ENCODE results near the gene LRMDA.

LRMDA gene

DNA sequence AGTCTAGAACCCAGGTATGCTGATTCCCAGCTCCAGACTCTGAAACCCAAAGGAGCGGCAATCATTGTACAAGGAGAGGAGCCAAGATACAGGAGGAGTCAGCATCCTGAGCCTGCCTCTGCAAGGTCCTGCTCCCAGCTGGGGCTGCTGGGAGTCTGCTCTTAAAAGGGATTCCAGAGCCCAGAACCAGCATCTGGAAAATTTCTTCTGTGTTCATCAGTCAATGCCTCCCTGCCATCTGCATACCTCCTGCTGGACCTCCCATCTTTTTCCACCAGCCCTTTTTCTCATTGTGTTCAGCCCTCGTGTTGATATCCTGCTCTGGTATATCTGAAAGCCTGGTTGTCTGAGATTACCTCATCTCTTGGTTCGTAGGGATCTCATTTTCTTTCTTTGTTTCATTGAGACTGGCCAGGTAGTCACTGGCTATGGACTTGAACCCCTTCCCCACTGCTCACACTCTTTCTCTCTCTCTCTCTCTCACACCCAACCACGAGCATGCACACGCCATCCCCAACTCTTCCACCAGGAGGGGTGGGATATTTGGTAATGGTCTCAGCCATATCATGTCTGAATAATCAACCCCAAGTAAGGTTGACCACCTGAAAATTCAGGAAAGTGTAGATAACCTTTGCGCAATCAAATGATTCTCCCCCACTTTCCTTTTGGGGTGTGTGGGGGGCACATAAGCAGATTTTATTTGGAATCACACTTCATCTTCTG is 608.8 kb downstream of the LRMDA start:
- WGBS: 96% methylated on average over 4 of the region's 6 CpGs
- peak overlapping the region in 1 of 2 experiments; percentile 24 for H2BK12ac ChIP-seq (ENCODE audit: low read length in 2 of 2)
- no peak overlapping the region for H3K18ac ChIP-seq (ENCODE audit: low read depth in 1 of 2, low read length in 2 of 2)
- no peak overlapping the region for H2AFZ ChIP-seq (ENCODE audit: low read depth, low read length)
- no peak for DNase-seq
- H3K27ac ChIP-seq (ENCODE audit: low read length, poor library complexity, severe bottlenecking): no peak overlapping the region
- no peak overlapping the region for H4K91ac ChIP-seq (ENCODE audit: low read length)
- no peak overlapping the region for H3K14ac ChIP-seq (ENCODE audit: low read length in 2 of 2)
- no peak overlapping the region for H2BK5ac ChIP-seq (ENCODE audit: low read depth, low read length, poor library complexity, severe bottlenecking)
- H3K27me3 ChIP-seq (ENCODE audit: control insufficient read depth in 1 of 2, insufficient read depth in 1 of 2, low read length in 2 of 2): peaks cover 0 to 7% of the 10 kb centered on the region in 2 experiments
- H3K4ac ChIP-seq (ENCODE audit: low read depth in 1 of 2, low read length in 2 of 2): no peak overlapping the region
- H3K9me3 ChIP-seq (ENCODE audit: control insufficient read depth, low read length): peaks cover 16% of the 10 kb centered on the region
- peaks cover 0 to 4% of the 10 kb centered on the region in 2 experiments for H3K36me3 ChIP-seq (ENCODE audit: control insufficient read depth in 1 of 2, insufficient read depth in 2 of 2, low read depth in 1 of 2, low read length in 2 of 2)
- H3K4me2 ChIP-seq (ENCODE audit: low read length, poor library complexity, severe bottlenecking): no peak overlapping the region
- H2BK15ac ChIP-seq (ENCODE audit: low read depth, poor library complexity, severe bottlenecking): no peak overlapping the region
- H2AK5ac ChIP-seq (ENCODE audit: low read length, severe bottlenecking): no peak overlapping the region
- H3K23ac ChIP-seq (ENCODE audit: low read length in 2 of 2): no peak overlapping the region
- H3K4me1 ChIP-seq (ENCODE audit: control insufficient read depth, insufficient read depth, low read depth, low read length): no peaks in the 10 kb centered on the region
- no peak overlapping the region for H3K9ac ChIP-seq (ENCODE audit: low read length)
- no peaks in the 10 kb centered on the region for H3K79me1 ChIP-seq (replicated peaks; ENCODE audit: low read length, poor library complexity, severe bottlenecking)
- no peak overlapping the region for H2BK120ac ChIP-seq (ENCODE audit: low read depth, low read length)
- H4K8ac ChIP-seq (ENCODE audit: low read length): no peak overlapping the region
- no peak overlapping the region for H3K4me3 ChIP-seq (ENCODE audit: insufficient read depth in 1 of 2, low read depth in 1 of 2, low read length in 2 of 2)

DNA sequence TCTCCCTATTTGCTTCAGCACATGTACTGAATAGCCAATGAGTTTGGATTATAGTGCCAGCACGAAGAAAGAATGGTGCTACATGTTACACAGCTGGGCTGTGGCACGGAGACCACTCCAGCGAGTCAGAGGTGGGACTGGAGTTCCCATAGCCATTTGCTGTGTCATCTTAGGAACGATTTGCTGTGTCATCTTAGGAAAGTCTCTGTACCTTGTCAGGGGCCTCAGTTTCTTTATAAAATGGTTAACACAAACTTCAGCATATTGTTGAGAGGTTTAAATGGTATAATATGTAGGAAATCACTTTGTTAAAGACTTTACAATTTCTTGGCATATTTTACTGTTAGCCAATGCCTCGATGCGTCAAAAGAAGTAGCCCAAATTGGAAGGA is 609.4 kb downstream of the LRMDA start:
- Histone ChIP-seq H2BK15ac (ENCODE audit: low read depth, poor library complexity, severe bottlenecking) (no peak overlapping the region), H3K4me3 (ENCODE audit: insufficient read depth in 1 of 2, low read depth in 1 of 2, low read length in 2 of 2) (no peak overlapping the region), H2AK5ac (ENCODE audit: low read length, severe bottlenecking) (no peak overlapping the region), H3K23ac (ENCODE audit: low read length in 2 of 2) (no peak overlapping the region), H3K14ac (ENCODE audit: low read length in 2 of 2) (no peak overlapping the region), H2AFZ (ENCODE audit: low read depth, low read length) (no peak overlapping the region), H3K4ac (ENCODE audit: low read depth in 1 of 2, low read length in 2 of 2) (no peak overlapping the region), H3K36me3 (ENCODE audit: control insufficient read depth in 1 of 2, insufficient read depth in 2 of 2, low read depth in 1 of 2, low read length in 2 of 2) (peaks cover 0 to 4% of the 10 kb centered on the region in 2 experiments), H3K4me1 (ENCODE audit: control insufficient read depth, insufficient read depth, low read depth, low read length) (no peaks in the 10 kb centered on the region), H3K9ac (ENCODE audit: low read length) (no peak overlapping the region), H4K91ac (ENCODE audit: low read length) (no peak overlapping the region), H3K4me2 (ENCODE audit: low read length, poor library complexity, severe bottlenecking) (no peak overlapping the region), H2BK120ac (ENCODE audit: low read depth, low read length) (no peak overlapping the region), H2BK5ac (ENCODE audit: low read depth, low read length, poor library complexity, severe bottlenecking) (no peak overlapping the region), H3K27me3 (ENCODE audit: control insufficient read depth in 1 of 2, insufficient read depth in 1 of 2, low read length in 2 of 2) (peaks cover 0 to 8% of the 10 kb centered on the region in 2 experiments), H3K79me1 (replicated peaks; ENCODE audit: low read length, poor library complexity, severe bottlenecking) (no peaks in the 10 kb centered on the region), H3K18ac (ENCODE audit: low read depth in 1 of 2, low read length in 2 of 2) (no peak overlapping the region), H2BK12ac (ENCODE audit: low read length in 2 of 2) (no peak overlapping the region), H4K8ac (ENCODE audit: low read length) (no peak overlapping the region), H3K27ac (ENCODE audit: low read length, poor library complexity, severe bottlenecking) (no peak overlapping the region), H3K9me3 (ENCODE audit: control insufficient read depth, low read length) (peaks cover 16% of the 10 kb centered on the region)
- DNase-seq: no peak
- 91% methylated on average over 6 of the region's 6 CpGs for WGBS

GRCh38 chr10:76041551-76041950 is 610.1 kb downstream of the LRMDA start:
- no peak overlapping the region for H3K9ac ChIP-seq (ENCODE audit: low read length)
- no peak overlapping the region for H3K4me2 ChIP-seq (ENCODE audit: low read length, poor library complexity, severe bottlenecking)
- no peak overlapping the region for H3K27ac ChIP-seq (ENCODE audit: low read length, poor library complexity, severe bottlenecking)
- no peak overlapping the region for H2BK15ac ChIP-seq (ENCODE audit: low read depth, poor library complexity, severe bottlenecking)
- no peak for DNase-seq
- WGBS: 96% methylated on average over 5 of the region's 5 CpGs
- H4K91ac ChIP-seq (ENCODE audit: low read length): no peak overlapping the region
- H2AK5ac ChIP-seq (ENCODE audit: low read length, severe bottlenecking): no peak overlapping the region
- no peak overlapping the region for H3K23ac ChIP-seq (ENCODE audit: low read length in 2 of 2)
- no peak overlapping the region for H3K4ac ChIP-seq (ENCODE audit: low read depth in 1 of 2, low read length in 2 of 2)
- no peaks in the 10 kb centered on the region for H3K79me1 ChIP-seq (replicated peaks; ENCODE audit: low read length, poor library complexity, severe bottlenecking)
- no peak overlapping the region for H3K18ac ChIP-seq (ENCODE audit: low read depth in 1 of 2, low read length in 2 of 2)
- no peak overlapping the region for H2BK120ac ChIP-seq (ENCODE audit: low read depth, low read length)
- no peaks in the 10 kb centered on the region for H3K4me1 ChIP-seq (ENCODE audit: control insufficient read depth, insufficient read depth, low read depth, low read length)
- peaks cover 0 to 4% of the 10 kb centered on the region in 2 experiments for H3K36me3 ChIP-seq (ENCODE audit: control insufficient read depth in 1 of 2, insufficient read depth in 2 of 2, low read depth in 1 of 2, low read length in 2 of 2)
- no peak overlapping the region for H2AFZ ChIP-seq (ENCODE audit: low read depth, low read length)
- H3K27me3 ChIP-seq (ENCODE audit: control insufficient read depth in 1 of 2, insufficient read depth in 1 of 2, low read length in 2 of 2): peaks cover 0 to 8% of the 10 kb centered on the region in 2 experiments
- H3K4me3 ChIP-seq (ENCODE audit: insufficient read depth in 1 of 2, low read depth in 1 of 2, low read length in 2 of 2): no peak overlapping the region
- no peak overlapping the region for H4K8ac ChIP-seq (ENCODE audit: low read length)
- H3K14ac ChIP-seq (ENCODE audit: low read length in 2 of 2): no peak overlapping the region
- no peak overlapping the region for H2BK5ac ChIP-seq (ENCODE audit: low read depth, low read length, poor library complexity, severe bottlenecking)
- no peak overlapping the region for H2BK12ac ChIP-seq (ENCODE audit: low read length in 2 of 2)
- H3K9me3 ChIP-seq (ENCODE audit: control insufficient read depth, low read length): peaks cover 16% of the 10 kb centered on the region

DNA sequence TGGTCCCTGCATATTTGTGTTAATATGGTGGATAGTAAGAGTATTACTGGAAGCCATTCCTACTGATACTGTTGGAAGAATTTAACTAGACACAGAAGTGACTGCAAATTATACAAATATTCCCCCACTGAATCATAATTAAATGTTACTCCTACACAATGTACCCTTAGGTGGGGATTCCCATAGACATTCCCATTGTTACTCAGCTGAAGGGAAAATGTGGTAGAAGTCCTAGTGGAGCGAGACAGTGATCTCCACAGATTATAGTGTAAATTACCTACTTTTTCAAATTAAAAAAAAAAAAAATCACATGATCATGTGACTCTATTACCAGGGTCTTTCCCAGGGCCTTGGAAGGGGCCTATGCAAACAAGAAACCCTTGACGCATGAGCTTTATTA is 611.8 kb downstream of the LRMDA start:
- Histone ChIP-seq H2AK5ac (ENCODE audit: low read length, severe bottlenecking) (no peak overlapping the region), H2BK120ac (ENCODE audit: low read depth, low read length) (no peak overlapping the region), H3K18ac (ENCODE audit: low read depth in 1 of 2, low read length in 2 of 2) (no peak overlapping the region), H4K8ac (ENCODE audit: low read length) (no peak overlapping the region), H3K4me2 (ENCODE audit: low read length, poor library complexity, severe bottlenecking) (no peak overlapping the region), H3K79me1 (replicated peaks; ENCODE audit: low read length, poor library complexity, severe bottlenecking) (no peaks in the 10 kb centered on the region), H3K4ac (ENCODE audit: low read depth in 1 of 2, low read length in 2 of 2) (no peak overlapping the region), H2BK12ac (ENCODE audit: low read length in 2 of 2) (no peak overlapping the region), H3K9me3 (ENCODE audit: control insufficient read depth, low read length) (peaks cover 15% of the 10 kb centered on the region), H3K4me3 (ENCODE audit: insufficient read depth in 1 of 2, low read depth in 1 of 2, low read length in 2 of 2) (no peak overlapping the region), H3K36me3 (ENCODE audit: control insufficient read depth in 1 of 2, insufficient read depth in 2 of 2, low read depth in 1 of 2, low read length in 2 of 2) (peaks cover 0 to 4% of the 10 kb centered on the region in 2 experiments), H3K4me1 (ENCODE audit: control insufficient read depth, insufficient read depth, low read depth, low read length) (no peaks in the 10 kb centered on the region), H3K27me3 (ENCODE audit: control insufficient read depth in 1 of 2, insufficient read depth in 1 of 2, low read length in 2 of 2) (peaks cover 0 to 8% of the 10 kb centered on the region in 2 experiments), H2AFZ (ENCODE audit: low read depth, low read length) (no peak overlapping the region), H4K91ac (ENCODE audit: low read length) (no peak overlapping the region), H3K14ac (ENCODE audit: low read length in 2 of 2) (no peak overlapping the region), H3K9ac (ENCODE audit: low read length) (no peak overlapping the region), H2BK15ac (ENCODE audit: low read depth, poor library complexity, severe bottlenecking) (no peak overlapping the region), H2BK5ac (ENCODE audit: low read depth, low read length, poor library complexity, severe bottlenecking) (no peak overlapping the region), H3K23ac (ENCODE audit: low read length in 2 of 2) (no peak overlapping the region), H3K27ac (ENCODE audit: low read length, poor library complexity, severe bottlenecking) (no peak overlapping the region)
- DNase-seq: no peak
- WGBS: 97% methylated on average over 1 of the region's 2 CpGs

Measured in mesenchymal stem cell (in vitro differentiated cells and primary cell).